NCI-H2029 treated with DMSO at 0.1 percent for 48 hours (cell line): Measurements from ENCODE around the gene CHST7.
"Not testable (repeated sequence)": the region's sequence is repeated elsewhere in the genome, so short reads cannot be mapped to it uniquely, and the experiment has no call there.

ENCODE experiments used
- DNase-seq: peaks from one replicate; lab custom pipeline; 2025; lab: John Stamatoyannopoulos, UW

CHST7 gene, protein sequence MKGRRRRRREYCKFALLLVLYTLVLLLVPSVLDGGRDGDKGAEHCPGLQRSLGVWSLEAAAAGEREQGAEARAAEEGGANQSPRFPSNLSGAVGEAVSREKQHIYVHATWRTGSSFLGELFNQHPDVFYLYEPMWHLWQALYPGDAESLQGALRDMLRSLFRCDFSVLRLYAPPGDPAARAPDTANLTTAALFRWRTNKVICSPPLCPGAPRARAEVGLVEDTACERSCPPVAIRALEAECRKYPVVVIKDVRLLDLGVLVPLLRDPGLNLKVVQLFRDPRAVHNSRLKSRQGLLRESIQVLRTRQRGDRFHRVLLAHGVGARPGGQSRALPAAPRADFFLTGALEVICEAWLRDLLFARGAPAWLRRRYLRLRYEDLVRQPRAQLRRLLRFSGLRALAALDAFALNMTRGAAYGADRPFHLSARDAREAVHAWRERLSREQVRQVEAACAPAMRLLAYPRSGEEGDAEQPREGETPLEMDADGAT

DNA sequence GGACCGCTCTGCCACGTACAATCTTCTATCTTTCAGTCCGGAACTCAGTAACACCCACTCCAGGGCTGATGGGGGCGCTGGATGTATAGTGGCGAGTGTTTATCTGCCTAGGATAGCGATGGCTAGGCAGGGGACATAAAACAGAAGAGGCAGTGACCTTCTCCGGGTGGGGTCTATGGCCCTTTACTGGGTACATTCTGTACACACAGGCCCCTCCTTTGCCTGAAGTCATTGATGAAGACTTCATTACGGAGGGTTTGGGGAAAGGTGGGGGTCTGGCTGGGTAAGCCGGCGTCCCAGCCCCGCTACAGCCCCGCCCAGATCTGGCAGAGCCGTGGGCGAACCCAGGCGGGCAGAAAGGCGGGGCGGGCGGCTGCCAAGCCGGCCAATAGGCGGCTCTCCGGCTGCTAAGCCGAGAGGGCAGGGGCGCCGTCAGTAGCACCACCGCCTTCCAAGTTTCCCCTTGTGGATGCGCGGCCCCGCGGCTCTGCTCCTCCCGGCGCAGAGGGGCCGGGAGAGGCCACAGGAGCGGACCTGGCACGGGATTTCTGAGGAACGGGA, at the start of gene CHST7:
TSS of gene CHST7 (plus strand) at position 435 of the 561 bp plus-strand sequence. CDS start 167 bp downstream, outside the sequence.
- no peak for DNase-seq

DNA sequence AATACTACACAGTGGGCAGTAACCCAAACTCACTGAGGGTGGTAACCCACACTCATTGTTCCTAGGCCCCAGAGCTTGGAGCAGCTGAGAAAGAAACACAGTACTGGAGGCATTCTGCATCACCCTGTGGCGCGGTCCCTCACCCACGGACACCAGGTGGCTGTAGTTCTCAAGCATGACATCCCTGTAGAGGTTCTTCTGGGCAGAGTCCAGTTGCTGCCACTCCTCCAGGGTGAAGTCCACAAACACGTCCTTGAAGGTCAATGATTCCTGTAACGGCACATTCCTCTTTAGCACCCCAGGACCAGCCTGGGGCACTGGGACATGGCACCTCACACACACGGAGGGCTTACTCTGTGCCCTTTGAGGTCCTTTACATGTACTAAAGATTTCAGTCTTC, 44.9 kb upstream of the CHST7 start:
- not testable (repeated sequence) for DNase-seq

DNA sequence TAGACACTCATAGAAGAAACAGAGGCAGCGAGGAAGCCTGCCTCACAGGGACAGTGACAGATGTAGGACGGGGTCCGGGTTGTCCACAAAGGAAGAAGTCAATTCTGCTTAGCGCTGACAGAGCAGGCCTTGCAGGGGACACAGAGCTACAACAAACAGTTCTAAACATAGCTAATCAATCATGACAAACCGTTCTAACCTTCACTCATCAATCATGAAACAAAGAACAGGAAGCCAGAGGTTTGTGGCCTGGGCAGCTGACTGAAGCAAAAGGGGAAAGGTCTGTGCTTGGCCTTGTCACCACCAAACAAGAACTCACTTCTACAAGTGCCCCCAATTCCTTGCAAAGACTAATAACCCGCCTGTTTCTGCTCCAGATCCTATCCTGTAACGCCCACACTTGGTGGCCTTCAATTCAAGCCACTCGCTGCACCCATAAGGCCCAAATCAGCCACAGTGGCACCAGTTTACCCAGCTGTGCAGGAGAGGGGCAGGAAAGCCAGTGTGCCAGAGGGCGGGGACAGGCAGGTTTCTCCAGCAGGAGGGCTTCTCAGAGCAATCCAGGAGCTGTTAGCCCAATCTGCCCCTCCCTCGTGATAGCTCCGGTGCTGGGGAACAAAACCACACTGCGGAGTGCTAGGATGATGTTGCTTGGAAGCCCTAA, 43.7 kb upstream of the CHST7 start:
- not testable (repeated sequence) for DNase-seq

DNA sequence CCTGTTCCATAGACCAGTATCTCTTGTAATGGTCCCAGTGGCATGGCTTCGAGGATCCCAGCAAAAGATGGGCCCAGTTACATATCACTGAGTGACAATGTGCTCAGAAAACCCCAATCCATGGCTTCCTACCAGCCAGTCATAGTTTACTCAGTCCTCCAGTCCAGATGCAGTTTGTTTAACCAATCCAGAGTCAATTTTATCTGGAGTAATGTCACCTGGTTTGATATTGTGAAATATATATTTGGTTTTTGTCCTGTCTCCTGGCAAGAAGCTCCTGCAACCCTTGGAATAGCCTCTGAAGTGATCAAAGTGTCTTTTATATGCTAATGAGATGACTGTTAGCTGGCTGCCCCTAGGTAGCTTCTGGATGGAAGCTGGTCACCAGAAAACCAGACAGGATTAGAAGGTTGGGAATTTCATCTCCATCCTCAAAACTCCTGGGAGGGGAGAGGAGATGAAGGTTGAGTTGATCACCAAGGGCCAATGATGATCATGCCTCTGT, 43.1 kb upstream of the CHST7 start:
- not testable (repeated sequence) for DNase-seq

DNA sequence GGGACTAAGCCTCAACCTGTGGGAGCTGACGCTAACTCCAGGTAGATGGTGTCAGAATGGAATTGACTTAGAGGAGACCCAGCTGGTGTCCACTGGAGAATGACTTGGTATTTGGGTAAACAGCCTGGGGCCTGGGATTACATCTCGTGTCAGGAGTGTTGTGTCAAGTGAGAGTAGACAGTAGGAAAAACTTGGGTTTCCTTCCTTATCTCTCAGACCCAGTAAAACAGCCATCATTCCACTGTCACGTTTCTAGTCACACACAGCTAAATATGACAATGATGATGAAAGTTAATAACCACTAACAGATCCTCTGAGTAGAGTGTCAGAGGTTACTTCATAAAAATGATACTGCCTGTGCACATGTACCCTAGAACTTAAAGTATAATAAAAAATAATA, 42.1 kb upstream of the CHST7 start:
- no peak for DNase-seq

DNA sequence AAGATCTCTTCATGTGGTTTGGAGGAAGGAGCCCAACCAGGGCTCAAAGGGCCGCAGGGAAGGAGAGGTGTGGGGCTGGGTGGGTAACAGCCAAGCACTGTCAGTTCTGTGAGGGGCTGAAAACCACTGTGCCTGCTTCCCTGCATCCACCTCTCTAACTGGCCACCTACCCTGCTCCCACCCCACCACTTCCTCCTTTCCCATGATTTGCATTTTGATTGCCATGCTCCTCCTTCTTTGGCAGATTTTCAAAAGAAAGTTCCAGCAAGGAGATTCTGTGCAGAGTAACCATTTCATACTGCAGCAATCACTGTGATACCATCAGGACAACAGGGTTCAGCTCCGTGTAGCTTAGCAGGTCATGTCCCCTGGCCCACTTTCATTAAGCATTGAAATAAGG, 30.1 kb upstream of the CHST7 start:
- no peak for DNase-seq

DNA sequence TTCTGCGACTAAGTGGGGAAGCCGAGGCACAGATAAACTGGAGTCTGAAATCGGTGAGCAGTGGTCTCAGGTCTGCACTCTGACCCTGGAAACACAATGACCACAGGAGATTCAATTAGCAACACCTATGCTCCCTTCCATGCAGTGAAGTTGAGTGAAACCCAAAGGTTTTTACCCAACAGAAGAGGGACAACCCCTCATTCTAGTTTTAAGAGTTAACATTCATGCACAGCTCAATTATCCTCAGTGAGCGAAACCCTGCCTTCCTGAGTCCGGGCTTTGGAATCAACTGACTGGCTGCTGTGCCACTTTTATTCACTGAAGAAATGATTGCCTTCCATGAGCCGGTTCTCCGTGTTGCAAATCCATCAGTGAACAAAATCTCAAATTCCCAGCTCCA, 29.0 kb upstream of the CHST7 start:
- DNase-seq = not testable (repeated sequence)

DNA sequence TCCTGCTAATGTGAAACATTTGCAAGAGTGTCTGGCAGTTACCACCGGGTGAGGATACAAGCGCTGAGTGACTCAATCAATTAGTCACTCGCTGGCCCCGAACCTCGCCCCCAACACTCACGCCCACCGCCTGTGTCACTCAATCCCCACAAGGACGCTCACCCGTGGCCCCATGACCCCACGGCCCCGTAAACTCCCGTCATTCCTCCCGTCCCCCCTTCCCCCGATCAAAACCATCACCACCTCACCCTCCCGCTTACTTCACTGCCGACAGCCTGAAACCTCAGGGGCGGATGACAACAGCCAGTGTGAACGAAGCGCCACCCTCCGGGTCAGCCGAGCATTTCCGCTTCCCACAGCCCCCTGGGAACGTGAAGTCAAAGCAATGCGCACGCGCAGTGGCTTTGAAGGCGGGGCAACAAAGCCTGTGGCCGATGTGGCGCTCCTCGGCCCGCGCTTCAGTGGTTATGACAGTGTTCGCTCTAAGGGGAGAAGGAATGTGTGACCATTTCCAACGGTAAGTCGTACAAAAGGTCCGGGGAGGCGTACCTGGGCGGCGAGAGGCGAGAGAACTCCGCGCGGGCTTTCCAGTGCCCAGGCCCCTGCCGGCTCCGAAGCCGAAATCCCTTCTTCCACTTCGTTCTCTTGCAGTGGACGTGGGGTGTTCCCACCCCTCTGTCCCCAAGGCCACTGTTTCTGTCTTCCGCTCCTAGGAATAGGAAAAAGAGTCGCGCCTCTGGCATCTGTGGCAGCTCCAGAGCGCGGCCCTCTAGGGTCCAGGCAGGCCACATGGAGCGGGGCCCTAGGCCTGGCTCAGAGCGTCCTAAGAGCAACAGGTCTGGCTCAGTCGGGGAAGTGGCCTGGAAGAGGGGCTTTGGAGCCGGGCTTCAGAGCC, 28.2 kb upstream of the CHST7 start, which contains the start of gene ZNF674:
TSS of gene ZNF674 (minus strand) at position 311 of the 895 bp plus-strand sequence. CDS start 3,334 bp downstream, outside the sequence.
- DNase-seq = peak; percentile 66

DNA sequence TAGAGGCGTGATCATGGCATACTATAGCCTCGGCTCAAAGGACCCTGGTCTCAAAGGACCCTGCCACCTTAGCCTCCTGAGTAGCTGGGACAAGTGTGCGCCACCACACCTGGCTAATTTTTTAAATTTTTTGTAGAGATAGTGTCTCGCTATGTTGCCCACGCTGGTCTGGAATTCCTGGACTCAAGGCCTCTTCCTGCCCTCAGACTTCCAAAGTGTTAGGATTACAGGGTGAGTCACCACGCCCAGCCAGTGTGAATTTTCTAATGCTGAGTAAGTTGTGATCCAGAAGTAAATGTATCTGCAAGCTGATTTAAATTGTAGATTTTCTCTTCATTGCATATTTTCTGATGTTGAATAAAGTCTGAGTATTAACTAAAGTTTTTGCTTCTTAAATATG, 25.7 kb upstream of the CHST7 start:
- no peak for DNase-seq

DNA sequence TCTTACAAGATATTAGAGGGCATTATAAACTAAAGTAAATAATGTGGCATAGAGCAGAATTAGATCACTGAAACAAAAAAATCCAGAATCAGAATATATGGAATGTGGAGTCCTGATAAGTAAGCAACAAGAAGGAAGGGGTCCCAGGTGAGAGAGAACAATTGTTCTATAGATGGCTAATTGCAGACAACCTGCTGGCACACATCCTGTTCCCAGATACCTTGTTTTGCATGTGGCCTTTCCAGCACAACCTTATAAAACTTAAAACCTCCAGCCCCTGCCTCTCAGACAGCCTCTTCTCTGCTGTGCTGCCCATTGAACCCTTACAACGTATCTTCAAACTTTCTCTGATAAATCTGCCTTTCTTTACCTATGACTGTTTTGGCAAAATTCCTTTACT, 23.7 kb upstream of the CHST7 start:
- DNase-seq = no peak

DNA sequence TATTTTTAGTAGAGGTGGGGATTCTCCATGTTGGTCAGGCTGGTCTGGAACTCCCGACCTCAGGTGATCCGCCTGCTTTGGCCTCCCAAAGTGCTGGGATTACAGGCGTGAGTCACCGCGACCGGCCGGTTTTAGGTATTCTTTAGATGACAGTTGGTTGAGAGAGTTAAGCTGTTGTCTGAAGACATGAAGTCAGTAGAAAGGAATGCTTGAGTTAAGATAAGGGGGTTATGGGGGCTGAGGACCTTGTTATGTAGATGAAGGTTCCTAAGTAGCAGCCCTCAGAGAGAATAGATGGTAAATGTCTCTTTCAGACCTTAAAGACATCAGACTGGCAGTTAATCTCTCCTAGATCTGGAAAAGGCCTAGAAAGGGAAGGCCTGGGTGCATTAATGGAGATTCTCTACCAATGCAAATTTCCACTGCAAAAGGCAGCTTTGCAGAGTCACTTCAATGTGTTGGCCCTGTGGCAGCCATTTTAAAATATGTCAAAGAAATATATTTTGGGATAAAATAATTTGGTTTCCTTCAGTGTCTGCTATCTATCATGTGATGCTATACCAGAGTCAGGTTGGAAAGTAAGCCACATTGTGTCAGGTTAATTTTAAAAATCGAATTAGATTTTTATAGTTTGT, 22.0 kb upstream of the CHST7 start:
- no peak for DNase-seq

DNA sequence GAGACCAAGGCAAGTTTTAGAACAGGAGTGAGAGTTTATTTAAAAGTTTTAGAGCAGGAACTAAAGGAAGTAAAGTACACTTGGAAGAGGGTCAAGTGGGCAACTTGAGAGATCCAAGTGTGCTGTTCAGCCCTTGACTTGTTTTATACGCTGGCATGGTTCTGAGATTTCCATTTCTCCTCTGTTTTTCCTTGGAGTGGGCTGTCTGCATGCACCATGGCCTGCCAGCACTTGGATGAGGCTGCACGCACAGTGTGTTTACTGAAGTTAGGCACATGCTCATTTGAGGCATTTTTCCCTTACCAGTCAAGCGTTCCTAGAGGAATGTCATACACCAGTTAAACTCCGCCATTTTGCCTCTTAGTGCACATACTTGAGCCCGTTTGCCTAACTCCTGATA, 19.6 kb upstream of the CHST7 start:
- no peak for DNase-seq

DNA sequence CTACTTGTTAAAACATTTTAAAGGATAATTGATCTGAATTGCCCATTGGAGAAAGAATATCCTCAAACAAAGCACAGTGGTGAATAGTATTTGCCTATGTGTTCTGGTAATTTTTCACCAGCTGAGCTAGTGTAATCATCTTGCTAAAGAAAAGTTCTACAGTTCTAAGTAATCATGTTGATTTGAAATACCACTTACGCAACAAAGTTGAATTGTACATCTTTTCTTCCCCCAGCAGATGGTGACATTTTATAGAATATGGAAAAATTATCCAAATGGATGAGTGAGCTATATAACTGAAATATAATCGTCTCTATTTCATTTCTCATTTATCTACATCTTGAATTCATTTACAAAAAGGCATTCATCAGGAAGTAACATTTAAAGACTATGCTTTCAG, 18.6 kb upstream of the CHST7 start:
- no peak for DNase-seq

DNA sequence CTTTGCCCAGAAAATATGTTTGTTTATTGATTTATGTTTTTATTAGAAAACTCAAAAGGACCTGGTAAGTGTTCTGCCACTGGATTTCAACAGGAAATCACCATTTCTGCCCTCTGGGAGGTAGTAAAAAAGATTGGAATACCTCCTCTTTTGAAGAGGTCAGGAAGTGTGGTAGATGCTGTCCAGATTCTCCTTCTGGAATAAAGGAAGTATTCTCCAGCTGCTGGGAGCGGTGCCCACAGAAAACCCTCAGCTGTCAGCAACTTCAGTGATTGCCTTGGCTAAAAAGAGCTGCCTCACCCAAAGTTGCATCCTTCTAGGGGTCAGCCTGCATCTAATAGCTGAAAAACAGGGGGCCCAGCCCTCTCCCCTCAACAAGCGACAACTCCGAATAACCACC, 14.5 kb upstream of the CHST7 start:
- no peak for DNase-seq

DNA sequence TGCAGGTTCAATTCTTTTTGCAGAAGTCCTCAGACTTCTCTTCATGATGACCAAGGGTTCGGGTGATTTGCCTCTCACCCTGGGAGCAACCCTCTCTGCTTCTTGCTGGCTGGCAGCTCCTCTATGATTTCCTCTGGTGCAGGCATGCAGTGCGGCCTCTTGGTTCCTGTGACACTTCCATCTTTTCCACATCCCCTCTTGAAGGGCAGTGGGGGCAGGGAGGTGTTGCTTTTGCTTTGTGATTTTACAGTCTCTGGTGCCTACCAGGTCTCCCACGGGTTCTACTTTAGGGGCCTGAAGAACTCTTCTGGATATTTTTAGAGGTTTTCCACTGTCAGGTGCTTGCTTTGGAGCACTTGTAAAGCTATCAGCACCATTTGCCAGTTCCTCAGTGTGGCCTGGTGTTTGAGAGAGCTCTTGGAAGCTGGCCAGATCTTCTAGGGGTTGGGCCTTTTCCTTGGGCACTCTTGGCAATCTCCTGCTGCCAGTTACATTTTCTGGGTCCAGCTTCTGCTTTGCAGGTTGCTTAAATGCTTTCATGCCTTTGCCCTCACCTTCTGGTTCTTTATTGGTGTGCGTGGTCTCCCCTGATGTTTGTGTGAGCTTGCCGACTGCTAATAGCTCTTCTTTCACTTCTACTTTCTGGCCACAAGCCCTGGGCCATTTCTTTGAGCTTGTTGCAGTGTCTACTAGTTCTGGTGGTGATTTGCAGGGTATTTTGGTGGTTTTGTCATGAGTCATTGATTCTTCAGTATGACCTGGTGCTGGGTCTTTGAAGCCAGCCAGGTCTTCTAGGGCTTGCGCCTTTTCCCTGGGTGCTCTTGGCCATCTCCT, 11.5 kb upstream of the CHST7 start:
- peak; percentile 60 for DNase-seq

DNA sequence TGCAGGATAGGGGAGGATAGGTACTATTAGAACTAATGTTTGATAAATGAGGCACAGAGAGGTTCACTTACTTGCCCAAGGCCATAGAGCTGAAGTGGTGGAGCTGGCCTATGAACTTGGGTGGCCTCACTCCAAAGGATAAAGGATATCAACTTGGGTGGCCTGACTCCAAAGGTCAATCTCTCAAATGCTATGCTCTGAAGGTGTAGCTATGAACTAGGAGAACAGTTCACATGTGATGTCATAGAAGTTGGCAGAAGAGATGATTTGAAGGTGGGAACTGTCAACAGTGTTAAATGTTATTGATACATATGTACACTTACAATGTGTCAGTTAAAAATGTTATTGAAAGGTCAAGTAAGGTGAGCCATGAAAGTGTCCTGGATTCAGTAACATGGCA, 6.2 kb upstream of the CHST7 start:
- DNase-seq = no peak

DNA sequence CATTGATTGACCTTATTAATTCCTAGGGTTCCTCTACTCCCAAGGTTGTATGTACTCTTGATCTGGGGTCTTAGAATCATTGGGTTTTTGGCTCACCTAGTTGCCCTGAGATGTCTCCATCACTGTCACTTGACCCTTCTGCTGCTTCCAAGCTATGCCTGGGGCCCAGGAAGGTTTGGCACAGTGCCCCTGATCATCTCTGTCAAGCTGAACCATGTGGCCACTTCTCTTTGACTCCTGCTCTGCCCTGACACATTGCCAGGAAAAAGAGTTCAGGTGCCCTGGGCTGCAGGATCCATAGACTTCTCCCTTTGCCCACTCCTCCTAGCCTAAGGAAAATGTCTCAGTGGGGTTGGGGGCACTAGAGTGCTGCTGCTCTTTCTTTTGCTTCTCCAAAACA, 3.9 kb upstream of the CHST7 start:
- no peak for DNase-seq

DNA sequence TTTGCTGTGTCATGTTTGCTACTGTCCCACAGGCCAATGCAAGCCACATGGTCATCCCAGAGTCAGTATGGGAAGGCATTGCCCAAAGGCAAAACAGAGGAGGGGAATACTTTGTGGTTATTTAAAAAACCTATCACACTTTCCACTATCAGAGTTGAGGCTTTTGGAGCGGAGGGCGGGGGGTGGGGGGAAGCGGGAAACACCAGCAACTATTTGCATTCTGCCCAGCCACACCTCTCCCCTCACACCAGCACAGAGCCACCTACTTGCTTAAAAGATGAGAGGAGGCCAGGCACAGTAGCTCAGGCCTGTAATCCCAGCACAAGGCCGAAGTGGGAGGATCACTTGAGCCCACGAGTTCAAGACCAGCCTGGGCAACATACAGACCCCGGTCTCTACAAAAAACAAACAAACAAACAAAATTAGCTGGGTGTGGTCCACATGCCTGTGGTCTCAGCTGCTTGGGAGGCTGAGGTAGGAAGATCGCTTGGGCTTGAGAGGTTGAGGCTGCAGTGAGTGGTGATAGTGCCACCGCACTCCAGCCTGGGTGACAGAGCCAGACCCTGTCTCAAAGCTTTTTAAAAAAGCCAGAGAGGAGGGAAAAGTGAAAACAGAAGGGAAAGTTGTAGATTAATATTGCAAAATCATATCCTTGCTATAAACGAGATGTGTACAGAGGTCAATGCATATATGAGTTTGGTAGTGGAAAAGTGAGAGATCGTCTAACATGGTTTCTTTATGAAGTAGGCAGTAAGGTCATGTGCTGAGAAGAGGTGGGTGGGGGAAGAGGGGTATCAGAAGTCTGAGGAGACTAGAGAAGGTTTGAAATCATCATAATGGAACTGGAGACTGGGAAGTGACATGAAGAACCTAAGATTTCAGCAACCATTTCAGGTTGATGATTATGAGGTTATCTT, 1.9 kb upstream of the CHST7 start:
- no peak for DNase-seq

DNA sequence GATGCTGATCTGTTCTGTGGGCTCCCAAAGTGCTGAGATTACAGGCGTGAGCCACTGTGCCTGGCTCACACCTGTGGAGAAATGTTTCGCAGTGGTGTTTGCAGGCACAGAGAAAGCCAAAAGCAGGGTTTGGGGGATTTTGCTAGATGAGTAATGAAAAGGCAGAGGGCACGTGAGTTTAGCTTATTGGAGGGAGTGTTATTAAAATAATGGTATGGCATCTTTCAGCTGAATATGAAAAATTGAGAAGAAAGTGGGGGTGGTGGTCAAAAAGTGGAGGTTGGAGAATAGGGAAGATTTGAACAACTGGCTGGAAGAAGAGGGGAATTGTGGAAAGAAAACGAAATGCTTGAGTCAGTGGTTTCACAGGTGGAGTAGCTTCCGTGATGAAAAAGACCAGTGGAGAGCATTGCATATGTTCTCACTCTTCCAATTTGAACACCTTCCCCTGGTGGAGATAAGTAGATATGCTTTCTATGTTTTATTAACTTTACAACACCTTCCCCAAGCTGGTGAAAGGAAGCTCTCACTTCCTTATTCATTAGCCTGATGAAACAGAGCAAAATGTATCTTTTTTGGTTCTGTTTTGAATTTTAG, 1.1 kb upstream of the CHST7 start:
- DNase-seq = no peak
